CD4-positive, alpha-beta T cell treated with Interleukin-17A for 4 hours (primary cell): ENCODE results near the gene DIP2C.
"Not testable (repeated sequence)": the region's sequence is repeated elsewhere in the genome, so short reads cannot be mapped to it uniquely, and the experiment has no call there.

Experiments
- DNase-seq: peaks from one replicate; pipeline ENCODE4 v3.0.0-alpha.2; 2020; ENCODE audit warnings: mixed read lengths

Gene DIP2C

DNA sequence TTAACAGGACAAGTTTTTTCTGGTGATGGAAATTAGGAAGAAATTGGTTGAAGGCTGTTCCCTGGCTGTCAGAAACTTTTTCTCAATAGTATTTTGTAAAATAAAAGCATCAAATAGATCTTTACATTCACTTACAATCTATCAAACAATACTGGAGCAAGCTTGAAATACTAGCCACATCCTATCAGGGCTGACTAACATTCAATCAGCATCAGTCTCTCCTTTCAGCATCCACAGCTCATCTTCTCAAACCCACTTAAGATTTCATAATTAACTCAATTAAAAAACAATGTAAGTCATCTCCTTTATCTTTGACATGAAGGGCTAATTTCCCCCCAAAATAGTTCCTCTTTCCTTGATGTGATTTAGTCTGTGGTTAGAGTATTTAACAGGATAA lies 80.2 kb downstream of the DIP2C start:
- DNase-seq: no peak

DNA sequence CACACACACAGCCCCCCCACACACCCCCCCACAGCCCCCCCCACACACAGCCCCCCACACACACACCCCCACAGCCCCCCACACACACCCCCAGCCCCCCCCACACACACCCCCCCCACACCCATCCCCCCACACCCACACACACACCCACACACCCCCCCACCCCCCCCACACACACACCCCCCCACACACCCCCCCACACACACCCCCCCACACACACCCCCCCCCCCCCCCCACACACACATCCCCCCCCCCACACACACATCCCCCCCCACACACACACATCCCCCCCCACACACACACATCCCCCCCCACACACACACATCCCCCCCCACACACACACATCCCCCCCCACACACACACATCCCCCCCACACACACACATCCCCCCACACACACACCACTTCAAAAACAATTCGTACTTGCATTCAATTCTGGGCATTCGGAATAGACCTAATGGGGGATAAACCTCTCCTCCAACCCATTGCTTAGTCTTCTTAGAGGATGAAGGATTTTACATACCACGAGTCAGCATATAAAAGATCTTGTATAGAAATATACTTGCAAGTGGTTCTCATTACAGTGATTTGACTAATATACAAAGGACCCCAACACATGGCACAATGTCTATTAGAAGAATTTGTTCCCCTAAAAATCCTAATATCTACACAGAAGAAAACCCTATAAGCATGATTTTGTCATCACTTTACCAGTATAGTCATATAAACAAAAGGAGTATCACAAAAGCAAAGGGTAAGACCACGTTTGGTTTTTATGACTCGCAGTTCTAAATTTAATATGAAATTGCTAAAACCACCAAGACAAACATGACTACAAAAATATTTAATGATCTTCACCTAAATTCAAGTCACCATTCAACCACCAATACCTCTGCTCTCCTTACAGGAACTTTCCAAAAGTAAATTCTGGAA lies 80.9 kb downstream of the DIP2C start:
- no peak for DNase-seq

DNA sequence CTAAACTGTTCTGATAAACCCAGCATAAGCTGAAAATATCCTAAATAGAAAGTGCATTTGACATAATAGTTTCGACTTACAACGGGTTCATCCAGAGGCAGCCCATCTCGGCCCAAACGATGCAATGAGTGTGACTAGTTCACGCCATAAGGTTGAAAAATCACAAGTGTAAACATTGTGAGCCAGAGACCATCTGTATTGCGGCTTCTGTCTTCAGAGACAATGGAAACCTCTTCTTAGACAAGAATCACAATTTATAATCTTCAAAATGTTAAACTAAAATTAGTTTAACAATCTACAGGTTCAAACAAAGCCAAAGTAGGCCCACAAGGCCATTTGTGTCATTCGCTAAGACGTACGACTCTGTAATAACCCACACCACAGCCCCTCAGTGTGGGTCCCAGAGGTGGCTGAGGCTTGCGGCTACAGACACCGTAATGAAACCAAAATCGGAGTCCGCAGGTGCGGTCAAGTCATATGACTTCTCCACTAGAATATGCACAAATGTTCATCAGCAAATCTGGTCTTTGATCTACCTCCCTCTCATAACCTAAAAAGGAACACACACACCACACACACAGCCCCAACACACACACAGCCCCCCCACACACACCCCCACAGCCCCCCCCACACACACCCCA lies 81.8 kb downstream of the DIP2C start:
- DNase-seq: no peak

GRCh38 chr10:606762-607544 lies 82.5 kb downstream of the DIP2C start:
- DNase-seq: no peak

DNA sequence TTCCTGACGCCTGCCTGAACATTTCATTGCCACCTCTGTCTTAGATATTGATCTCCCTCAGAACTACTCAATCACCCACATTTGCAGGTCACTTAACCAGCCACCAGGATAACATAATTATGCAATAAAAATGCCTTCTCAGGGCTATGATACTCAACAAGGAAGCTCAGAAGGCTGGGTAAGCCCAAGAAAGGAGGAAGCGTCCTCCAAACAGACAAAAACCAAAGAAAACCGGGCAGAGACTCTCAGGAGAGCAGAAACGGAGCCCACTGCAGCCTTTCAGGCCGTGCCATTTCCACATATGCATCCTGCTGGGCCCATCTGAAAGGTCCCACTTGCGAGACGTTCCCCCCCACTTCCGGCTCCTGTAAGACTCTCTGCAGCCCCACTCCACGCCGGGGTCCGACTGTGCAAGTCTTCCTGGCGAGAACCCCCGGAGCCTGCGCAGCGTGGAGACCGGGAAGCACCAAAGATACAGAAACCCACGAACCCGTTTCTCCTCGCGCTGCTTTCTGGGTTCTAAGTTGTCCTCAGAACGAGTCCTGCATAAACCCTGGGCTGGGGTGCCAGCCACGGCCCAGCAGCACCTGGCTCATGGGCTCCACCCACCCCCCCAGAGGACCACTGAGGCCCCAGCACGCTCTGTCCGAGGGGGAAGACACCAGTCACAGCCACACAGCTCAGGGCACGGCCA lies 83.7 kb downstream of the DIP2C start:
- DNase-seq: no peak

GRCh38 chr10:604716-605631 lies 84.5 kb downstream of the DIP2C start:
- no peak for DNase-seq

GRCh38 chr10:603745-604144 lies 85.7 kb downstream of the DIP2C start:
- no peak for DNase-seq

DNA sequence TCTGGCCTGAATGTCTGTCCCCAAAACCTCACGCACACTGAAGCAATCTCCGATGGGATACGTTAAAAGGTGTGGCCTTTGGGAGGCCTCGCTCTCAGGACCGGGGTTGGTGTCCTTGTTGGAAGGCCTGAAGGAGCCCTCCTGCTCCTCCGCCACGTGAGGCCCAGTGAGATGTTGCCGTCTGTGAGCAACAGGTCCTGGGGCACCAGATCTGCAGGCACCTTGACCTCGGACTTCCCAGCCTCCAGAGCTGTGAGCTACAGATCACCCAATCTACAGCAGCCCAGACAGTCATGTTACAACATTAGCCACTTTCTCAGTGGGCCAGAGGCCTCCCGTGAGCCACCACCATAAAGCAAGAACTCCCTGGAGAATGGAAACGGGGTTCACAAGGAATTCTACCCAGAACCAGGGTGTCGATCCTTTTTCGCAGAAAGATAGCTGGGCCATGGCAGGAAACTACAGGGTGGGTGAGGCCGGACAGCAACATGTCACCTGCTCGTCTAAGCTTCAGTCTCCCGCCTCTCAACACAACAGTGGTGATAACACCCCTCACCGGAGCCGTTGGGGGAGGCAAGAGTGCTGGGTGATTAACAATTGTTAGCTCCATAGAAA lies 87.0 kb downstream of the DIP2C start:
- DNase-seq: no peak

GRCh38 chr10:601660-601963 lies 87.9 kb downstream of the DIP2C start:
- DNase-seq: no peak

DNA sequence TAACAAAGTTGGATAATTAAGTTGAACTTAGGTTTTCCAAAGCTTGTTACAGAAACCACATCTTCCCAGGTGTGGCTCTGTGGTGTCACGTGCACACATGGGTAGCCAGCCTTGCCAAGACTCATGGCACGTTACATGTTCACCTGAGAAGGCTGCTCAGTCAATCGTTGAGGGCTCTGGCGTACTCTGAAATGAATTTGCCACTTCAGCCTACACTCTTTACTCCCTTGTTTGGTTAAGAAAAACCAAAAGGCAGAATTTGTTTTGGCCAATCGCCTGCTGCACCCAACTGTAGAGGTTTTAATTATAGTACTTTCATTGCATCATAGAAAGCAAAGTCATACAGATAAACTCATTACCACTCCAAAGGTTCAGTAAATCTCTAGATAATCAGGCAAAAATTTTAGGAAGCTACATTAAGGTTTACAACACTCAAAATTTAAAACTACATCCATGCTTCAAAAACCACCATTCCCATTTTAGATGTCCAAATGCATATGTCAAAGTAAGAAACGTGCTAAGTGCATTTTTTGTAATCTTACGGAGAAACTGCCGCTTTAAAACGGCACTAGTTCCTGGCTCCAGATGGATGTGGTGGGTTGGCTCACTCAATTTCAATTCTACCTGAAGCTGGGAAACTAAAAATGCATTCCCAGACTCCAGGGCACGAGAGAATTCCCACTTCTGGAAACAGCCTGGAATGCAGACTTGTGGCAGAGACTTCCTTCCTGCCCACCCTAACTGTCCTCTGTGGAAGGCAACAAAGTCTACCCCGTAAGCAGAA lies 88.4 kb downstream of the DIP2C start:
- DNase-seq: no peak

- no peak for DNase-seq
Measured at GRCh38 chr10:600234-600633, 89.2 kb downstream of the DIP2C start.

- DNase-seq: no peak
Measured at GRCh38 chr10:599767-600166, 89.7 kb downstream of the DIP2C start.

GRCh38 chr10:598415-599170 lies 90.9 kb downstream of the DIP2C start:
- DNase-seq: no peak

DNA sequence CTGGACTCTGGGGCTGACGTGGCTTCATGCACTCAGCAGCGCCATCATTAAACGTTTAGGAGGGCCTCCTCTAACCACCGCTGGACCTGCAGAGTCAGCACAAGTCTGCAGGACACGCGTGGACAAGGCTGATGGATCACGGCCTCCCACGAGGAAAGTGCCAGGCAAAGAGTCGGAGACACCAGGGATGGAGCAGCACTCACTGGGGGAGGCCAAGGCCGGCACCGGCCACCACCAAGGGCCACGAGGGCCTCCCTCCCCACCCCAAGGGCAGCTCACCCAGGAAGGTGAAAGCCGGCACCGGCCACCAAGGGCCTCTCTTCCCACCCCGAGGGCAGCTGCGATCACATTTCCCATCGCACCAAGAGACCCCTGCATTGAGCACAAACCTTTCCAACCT lies 91.5 kb downstream of the DIP2C start:
- DNase-seq: no peak

- no peak for DNase-seq
Measured at GRCh38 chr10:596725-597345, 92.6 kb downstream of the DIP2C start.

GRCh38 chr10:596131-596530 lies 93.3 kb downstream of the DIP2C start:
- not testable (repeated sequence) for DNase-seq

- no peak for DNase-seq
Measured at GRCh38 chr10:595473-595872, 94.0 kb downstream of the DIP2C start.

DNA sequence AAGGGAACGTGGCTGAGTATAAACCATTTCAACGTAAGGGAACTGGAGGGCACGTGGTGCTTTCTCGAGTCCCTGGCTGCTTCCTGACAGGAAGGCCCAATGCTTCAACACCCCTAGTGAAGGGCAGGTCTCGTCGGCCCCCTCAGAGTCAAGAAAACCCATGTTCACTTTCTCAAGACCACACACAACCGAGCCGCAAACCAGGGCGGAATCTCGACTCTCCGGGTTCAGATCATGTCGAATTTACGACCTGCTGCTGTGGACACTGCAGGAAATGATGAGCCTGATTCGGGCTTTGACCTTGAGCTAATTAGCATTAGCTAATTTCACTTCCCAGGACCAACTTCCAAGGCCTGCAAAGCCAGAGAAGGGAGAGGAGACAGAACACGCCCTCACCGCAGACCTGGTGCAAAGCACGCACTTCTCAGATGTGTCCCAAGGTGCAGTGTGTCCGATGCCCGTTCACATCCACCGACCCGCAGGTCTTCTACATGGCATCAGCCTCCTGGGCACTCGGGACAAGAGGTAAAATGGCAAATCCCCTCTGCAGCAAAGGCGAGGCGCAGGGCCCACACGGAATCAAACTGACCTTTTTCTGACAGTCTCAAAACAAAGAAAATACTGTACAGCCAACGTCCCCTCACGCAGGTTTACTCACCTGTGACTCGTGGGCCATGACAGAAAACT lies 94.7 kb downstream of the DIP2C start:
- no peak for DNase-seq
